A673 (cell line): ENCODE results near the gene MSL2.
"Not testable (repeated sequence)": the region's sequence is repeated elsewhere in the genome, so short reads cannot be mapped to it uniquely, and the experiment has no call there.

Experiments
- EZH2 ChIP-seq: fragments of 200-600 bp; sonication (generic); IDR thresholded peaks from 2 replicates; pipeline ENCODE4 v1.6.1; 2017; ENCODE audit warnings: borderline replicate concordance, low read depth, mild to moderate bottlenecking, mixed read lengths, antibody characterized with exemption, low read length; ENCODE audit not compliant: poor library complexity, severe bottlenecking
- TF ChIP-seq, protein P1 (sequence below): fragments of 300-800, 200-600 bp; sonication (generic); conservative IDR thresholded peaks from 2 replicates; pipeline ENCODE4 v1.5.1; 2017; ENCODE audit warnings: low read depth, mild to moderate bottlenecking, antibody characterized with exemption, low read length, moderate library complexity, mixed read lengths

DNA sequence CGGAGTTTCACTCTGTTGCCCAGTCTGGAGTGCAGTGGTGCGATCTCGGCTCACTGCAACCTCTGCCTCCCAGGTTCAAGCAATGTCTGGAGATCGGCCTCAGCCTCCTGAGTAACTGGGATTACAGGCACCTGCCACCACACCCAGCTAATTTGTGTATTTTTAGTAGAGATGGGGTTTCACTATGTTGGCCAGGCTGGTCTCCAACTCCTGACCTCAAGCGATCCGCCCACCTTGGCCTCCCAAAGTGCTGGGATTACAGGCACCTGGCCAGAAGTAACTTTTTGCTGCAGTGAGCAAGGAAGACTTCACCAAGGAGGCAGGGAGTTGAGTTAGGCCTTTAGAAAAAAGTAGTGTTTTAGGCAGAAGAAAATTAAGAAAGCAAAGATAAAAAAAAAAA lies 3.9 kb downstream of the MSL2 start:
- TF ChIP-seq, protein P1, sequence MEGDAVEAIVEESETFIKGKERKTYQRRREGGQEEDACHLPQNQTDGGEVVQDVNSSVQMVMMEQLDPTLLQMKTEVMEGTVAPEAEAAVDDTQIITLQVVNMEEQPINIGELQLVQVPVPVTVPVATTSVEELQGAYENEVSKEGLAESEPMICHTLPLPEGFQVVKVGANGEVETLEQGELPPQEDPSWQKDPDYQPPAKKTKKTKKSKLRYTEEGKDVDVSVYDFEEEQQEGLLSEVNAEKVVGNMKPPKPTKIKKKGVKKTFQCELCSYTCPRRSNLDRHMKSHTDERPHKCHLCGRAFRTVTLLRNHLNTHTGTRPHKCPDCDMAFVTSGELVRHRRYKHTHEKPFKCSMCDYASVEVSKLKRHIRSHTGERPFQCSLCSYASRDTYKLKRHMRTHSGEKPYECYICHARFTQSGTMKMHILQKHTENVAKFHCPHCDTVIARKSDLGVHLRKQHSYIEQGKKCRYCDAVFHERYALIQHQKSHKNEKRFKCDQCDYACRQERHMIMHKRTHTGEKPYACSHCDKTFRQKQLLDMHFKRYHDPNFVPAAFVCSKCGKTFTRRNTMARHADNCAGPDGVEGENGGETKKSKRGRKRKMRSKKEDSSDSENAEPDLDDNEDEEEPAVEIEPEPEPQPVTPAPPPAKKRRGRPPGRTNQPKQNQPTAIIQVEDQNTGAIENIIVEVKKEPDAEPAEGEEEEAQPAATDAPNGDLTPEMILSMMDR: not testable (repeated sequence)
- TF ChIP-seq EZH2: not testable (repeated sequence)
